Adrenal gland (tissue), 5 donors: ENCODE measurements around the gene PLCB1.

ENCODE experiments used
- CTCF ChIP-seq, 6 experiments: fragments of 450-650 bp in 4 of 6; fragments of 200-600 bp in 2 of 6; sonication (generic) in 1 of 6; IDR thresholded peaks; 1 replicate in 5 of 6; 2 replicates in 1 of 6; pipeline versions ENCODE4 v1.5.1 to v1.8.0; 2016 to 2021; ENCODE audit warnings: antibody characterized with exemption in 6 of 6, mild to moderate bottlenecking in 2 of 6, moderate library complexity in 1 of 6
- POLR2A ChIP-seq, 2 donors: fragments of 450-650 bp; IDR thresholded peaks; one replicate each; pipeline ENCODE4 v1.6.1; 2017; ENCODE audit warnings: antibody characterized with exemption in 2 of 2, mild to moderate bottlenecking in 2 of 2, moderate library complexity in 1 of 2
- donor health status: DM: no; HTN: no; CAD: no.

GRCh38 chr20:8809107-8809953 is 677.3 kb downstream of the PLCB1 start:
- TF ChIP-seq CTCF (IDR thresholded peaks at IDR 0.05) (no peak), POLR2A (IDR thresholded peaks at IDR 0.05) (no peak)
